Liver (tissue), 9 donors: ENCODE data around the gene ACAT1. TPM values are rescaled to one million over a fixed set of nuclear protein-coding genes. Genes with fewer than 3 reads are reported as not detected.

Source experiments
- DNase-seq: peaks from one replicate; pipeline ENCODE4 v3.0.0-alpha.2; 2017; ENCODE audit warnings: low spot score
- H3K27ac ChIP-seq, 2 donors: one replicate each; pipeline ENCODE4 v1.7.0; 2013; ENCODE audit warnings: inconsistent platforms in 2 of 2, low read length in 2 of 2, control low read depth in 1 of 2, low read depth in 1 of 2, mild to moderate bottlenecking in 1 of 2
- H3K27me3 ChIP-seq, 4 donors: one replicate each; pipeline versions ENCODE4 v1.6.1 to v1.7.0; 2013; ENCODE audit warnings: low read length in 3 of 4, inconsistent platforms in 1 of 4, mild to moderate bottlenecking in 1 of 4, moderate library complexity in 1 of 4; ENCODE audit not compliant: control insufficient read depth in 4 of 4, insufficient read depth in 4 of 4
- H3K36me3 ChIP-seq, 4 donors: one replicate each; pipeline versions ENCODE4 v1.6.1 to v1.7.0; 2013; ENCODE audit warnings: low read length in 3 of 4, mild to moderate bottlenecking in 3 of 4, low read depth in 1 of 4, moderate library complexity in 1 of 4; ENCODE audit not compliant: control insufficient read depth in 4 of 4, insufficient read depth in 3 of 4
- H3K4me1 ChIP-seq, 4 donors: one replicate each; pipeline versions ENCODE4 v1.6.1 to v1.7.0; 2013; ENCODE audit warnings: low read length in 3 of 4, mild to moderate bottlenecking in 3 of 4, moderate library complexity in 1 of 4; ENCODE audit not compliant: control insufficient read depth in 4 of 4, insufficient read depth in 4 of 4
- H3K4me3 ChIP-seq, 3 donors: one replicate each; pipeline versions ENCODE4 v1.6.1 to v1.7.0; 2013; ENCODE audit warnings: low read length in 3 of 3, control low read depth in 1 of 3, low read depth in 1 of 3, mild to moderate bottlenecking in 1 of 3
- H3K9ac ChIP-seq, 2 donors: one replicate each; pipeline ENCODE4 v1.7.0; 2013; ENCODE audit warnings: low read length in 2 of 2, mild to moderate bottlenecking in 2 of 2, moderate library complexity in 2 of 2, control low read depth in 1 of 2, low read depth in 1 of 2
- H3K9me3 ChIP-seq, 4 donors: one replicate each; pipeline versions ENCODE4 v1.6.1 to v1.7.0; 2013; ENCODE audit warnings: low read length in 3 of 4; ENCODE audit not compliant: control insufficient read depth in 4 of 4
- EGR1 ChIP-seq, 2 donors: IDR thresholded peaks; 2 replicates each; pipeline ENCODE4 v1.6.1; 2016 to 2018; ENCODE audit warnings: antibody characterized with exemption in 2 of 2, low read depth in 2 of 2
- FOXA1 ChIP-seq: IDR thresholded peaks from 2 replicates; pipeline ENCODE4 v1.6.1; 2016; ENCODE audit warnings: antibody characterized with exemption
- GABPA ChIP-seq, 2 donors: IDR thresholded peaks in 1 of 2; conservative IDR thresholded peaks in 1 of 2; 2 replicates each; pipeline ENCODE4 v1.6.1; 2016; ENCODE audit warnings: antibody characterized with exemption in 2 of 2, mild to moderate bottlenecking in 1 of 2, moderate library complexity in 1 of 2
- HNF4A ChIP-seq, 2 donors: conservative IDR thresholded peaks; 2 replicates each; pipeline ENCODE4 v1.6.1; 2016; ENCODE audit warnings: antibody characterized with exemption in 2 of 2, mild to moderate bottlenecking in 2 of 2
- HNF4G ChIP-seq: IDR thresholded peaks from 2 replicates; pipeline ENCODE4 v1.6.1; 2016; ENCODE audit warnings: antibody characterized with exemption
- JUND ChIP-seq, 2 donors: IDR thresholded peaks; 2 replicates each; pipeline ENCODE4 v1.6.1; 2016; ENCODE audit warnings: antibody characterized with exemption in 2 of 2
- RAD21 ChIP-seq, 2 donors: IDR thresholded peaks; 2 replicates each; pipeline ENCODE4 v1.6.1; 2016; ENCODE audit warnings: antibody characterized with exemption in 2 of 2, mild to moderate bottlenecking in 2 of 2
- RXRA ChIP-seq, 2 donors: IDR thresholded peaks; 2 replicates each; pipeline ENCODE4 v1.6.1; 2017 to 2018; ENCODE audit warnings: antibody characterized with exemption in 2 of 2, mild to moderate bottlenecking in 1 of 2
- SP1 ChIP-seq: IDR thresholded peaks from 2 replicates; pipeline ENCODE4 v1.6.1; 2018; ENCODE audit warnings: antibody characterized with exemption, mild to moderate bottlenecking
- TAF1 ChIP-seq: conservative IDR thresholded peaks from 2 replicates; pipeline ENCODE4 v1.6.1; 2016; ENCODE audit warnings: antibody characterized with exemption, mild to moderate bottlenecking
- YY1 ChIP-seq: IDR thresholded peaks from 2 replicates; pipeline ENCODE4 v1.6.1; 2016; ENCODE audit warnings: antibody characterized with exemption, mild to moderate bottlenecking
- WGBS: extraction: QIAGEN DNeasy Blood & Tissue Kit; methylation state at CpG from one replicate; pipeline ENCODE4 v1.1.7; 2013; 5-methylcytosine and 5-hydroxymethylcytosine counted together
- polyA plus RNA-seq, 2 donors: library from polyadenylated mRNA; stranded (reverse) in 1 of 2; unstranded in 1 of 2; fragments of 200-250 nt in 1 of 2; fragments of >200 nt in 1 of 2; fragmentation: Nextera tagmentation in 1 of 2; extraction: Ambion mirVana in 1 of 2; gene quantifications; one replicate each; pipeline versions ENCODE4 v1.2.1 to v1.2.3, GENCODE V29; 2013 to 2015
- total RNA-seq, 2 donors: library from RNA; depleted of rRNA; stranded (reverse); fragments of >200 nt; gene quantifications; one replicate each; pipeline ENCODE4 v1.2.3, GENCODE V29; 2014
- TF ChIP-seq, protein P1 (sequence below): IDR thresholded peaks from 2 replicates; pipeline ENCODE4 v1.6.1; 2016; ENCODE audit warnings: antibody characterized with exemption, mild to moderate bottlenecking
- TF ChIP-seq, protein P2 (sequence below): fragments of 150-350 bp; IDR thresholded peaks from 2 replicates; pipeline ENCODE4 v1.5.1; 2017; ENCODE audit warnings: improper control_type of control experiment, low read depth, low read length; ENCODE audit not compliant: missing input control
- TF ChIP-seq, protein P3 (sequence below): IDR thresholded peaks from 2 replicates; pipeline ENCODE4 v1.6.1; 2016; ENCODE audit warnings: antibody characterized with exemption
- TF ChIP-seq, protein P4 (sequence below): IDR thresholded peaks from 2 replicates; pipeline ENCODE4 v1.6.1; 2016; ENCODE audit warnings: antibody characterized with exemption
- TF ChIP-seq, protein P5 (sequence below): IDR thresholded peaks from 2 replicates; pipeline ENCODE4 v1.6.1; 2016; ENCODE audit warnings: antibody characterized with exemption
- donor health status: healthy.
- donor health status: healthy.
- donor health status: healthy.
- donor health status: healthy.
- donor health status: healthy.

The ACAT1 gene
- total and polyA plus RNA-seq, 4 donors: 99.8 to 1,048 (median 575) TPM

DNA sequence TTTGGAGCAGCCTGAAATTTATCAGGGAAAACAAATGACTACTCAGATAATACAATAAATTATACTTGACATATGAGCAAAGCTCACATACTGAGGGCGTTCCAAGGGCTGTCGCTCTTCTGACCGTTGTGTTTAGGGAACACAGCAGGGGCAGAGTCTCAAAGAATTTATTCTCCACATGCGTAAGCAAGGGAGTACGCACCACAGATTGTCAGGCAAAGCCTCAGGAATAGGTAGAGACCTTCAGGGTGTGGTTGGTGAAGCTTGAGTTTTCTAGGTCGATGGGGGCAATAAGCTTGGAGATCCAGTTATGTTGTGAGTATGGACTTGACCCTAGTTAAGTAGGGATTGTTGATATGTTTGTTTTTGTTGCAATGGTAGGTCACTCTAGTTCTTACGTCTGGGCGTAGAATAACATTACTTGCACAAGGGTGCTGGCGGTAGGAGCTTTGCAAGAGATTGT, 830 bp downstream of the ACAT1 start (continued):
- TF ChIP-seq, protein P1, sequence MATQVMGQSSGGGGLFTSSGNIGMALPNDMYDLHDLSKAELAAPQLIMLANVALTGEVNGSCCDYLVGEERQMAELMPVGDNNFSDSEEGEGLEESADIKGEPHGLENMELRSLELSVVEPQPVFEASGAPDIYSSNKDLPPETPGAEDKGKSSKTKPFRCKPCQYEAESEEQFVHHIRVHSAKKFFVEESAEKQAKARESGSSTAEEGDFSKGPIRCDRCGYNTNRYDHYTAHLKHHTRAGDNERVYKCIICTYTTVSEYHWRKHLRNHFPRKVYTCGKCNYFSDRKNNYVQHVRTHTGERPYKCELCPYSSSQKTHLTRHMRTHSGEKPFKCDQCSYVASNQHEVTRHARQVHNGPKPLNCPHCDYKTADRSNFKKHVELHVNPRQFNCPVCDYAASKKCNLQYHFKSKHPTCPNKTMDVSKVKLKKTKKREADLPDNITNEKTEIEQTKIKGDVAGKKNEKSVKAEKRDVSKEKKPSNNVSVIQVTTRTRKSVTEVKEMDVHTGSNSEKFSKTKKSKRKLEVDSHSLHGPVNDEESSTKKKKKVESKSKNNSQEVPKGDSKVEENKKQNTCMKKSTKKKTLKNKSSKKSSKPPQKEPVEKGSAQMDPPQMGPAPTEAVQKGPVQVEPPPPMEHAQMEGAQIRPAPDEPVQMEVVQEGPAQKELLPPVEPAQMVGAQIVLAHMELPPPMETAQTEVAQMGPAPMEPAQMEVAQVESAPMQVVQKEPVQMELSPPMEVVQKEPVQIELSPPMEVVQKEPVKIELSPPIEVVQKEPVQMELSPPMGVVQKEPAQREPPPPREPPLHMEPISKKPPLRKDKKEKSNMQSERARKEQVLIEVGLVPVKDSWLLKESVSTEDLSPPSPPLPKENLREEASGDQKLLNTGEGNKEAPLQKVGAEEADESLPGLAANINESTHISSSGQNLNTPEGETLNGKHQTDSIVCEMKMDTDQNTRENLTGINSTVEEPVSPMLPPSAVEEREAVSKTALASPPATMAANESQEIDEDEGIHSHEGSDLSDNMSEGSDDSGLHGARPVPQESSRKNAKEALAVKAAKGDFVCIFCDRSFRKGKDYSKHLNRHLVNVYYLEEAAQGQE: peak; percentile 57

DNA sequence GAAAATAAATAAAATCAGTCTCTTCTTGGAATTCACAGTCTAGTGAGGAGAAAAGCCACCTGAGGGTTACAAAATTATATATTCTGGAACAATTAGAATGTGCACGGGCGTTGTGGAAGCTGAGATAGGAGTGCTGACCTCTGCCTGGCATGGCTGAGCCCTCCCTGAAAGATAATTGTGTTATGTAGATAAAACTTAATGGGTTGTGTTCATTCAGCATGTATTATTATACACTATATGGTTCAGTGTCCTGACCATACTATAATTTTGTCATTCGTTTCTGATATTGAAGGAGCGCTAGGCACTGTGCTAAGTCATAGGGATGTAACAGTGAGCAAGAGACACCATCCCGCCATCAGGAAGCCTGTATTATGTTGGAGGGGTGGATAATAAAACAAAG, 3.7 kb downstream of the ACAT1 start:
- Histone ChIP-seq H3K4me3 (peak overlapping the region in 2 of 3 donors; percentile 7 to 89), H3K4me1 (peaks cover 7 to 45% (median 33%) of the 10 kb centered on the region in 4 donors), H3K9ac (peak overlapping the region in 1 of 2 donors; percentile 42), H3K9me3 (no peaks in the 10 kb centered on the region), H3K36me3 (peaks cover 0 to 9% (median 0%) of the 10 kb centered on the region in 4 donors), H3K27ac (peak overlapping the region; percentile 94 to 99), H3K27me3 (no peaks in the 10 kb centered on the region)
- peak; percentile 24 for TF ChIP-seq YY1
- TF ChIP-seq SP1: no peak
- TF ChIP-seq FOXA1: no peak
- TF ChIP-seq RXRA (IDR thresholded peaks at IDR 0.05): peak in 1 of 2 donors; percentile 11
- TF ChIP-seq HNF4A (conservative IDR thresholded peaks at IDR 0.05): no peak
- DNase-seq: no peak
- WGBS: 55% methylated on average over 5 of the region's 5 CpGs

DNA sequence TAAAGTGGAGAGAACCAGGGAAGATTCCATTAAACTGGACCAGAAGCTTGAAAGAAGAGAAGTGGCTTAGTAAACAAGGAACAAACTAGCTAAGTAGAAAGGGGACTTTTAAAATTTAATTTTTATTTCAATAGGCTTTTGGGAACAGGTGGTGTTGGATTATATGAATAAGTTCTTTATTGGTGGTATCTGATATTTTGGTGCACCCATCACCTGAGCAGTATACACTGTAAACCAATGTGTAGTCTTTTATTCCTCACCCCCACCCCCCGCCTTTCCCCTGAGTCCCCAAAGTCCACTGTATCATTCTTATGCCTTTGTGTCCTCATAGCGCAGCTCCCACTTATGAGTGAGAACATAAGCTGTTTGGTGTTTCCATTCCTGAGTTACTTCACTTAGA, 7.4 kb downstream of the ACAT1 start:
- no peak overlapping the region for H3K9ac ChIP-seq
- TF ChIP-seq, protein P2, sequence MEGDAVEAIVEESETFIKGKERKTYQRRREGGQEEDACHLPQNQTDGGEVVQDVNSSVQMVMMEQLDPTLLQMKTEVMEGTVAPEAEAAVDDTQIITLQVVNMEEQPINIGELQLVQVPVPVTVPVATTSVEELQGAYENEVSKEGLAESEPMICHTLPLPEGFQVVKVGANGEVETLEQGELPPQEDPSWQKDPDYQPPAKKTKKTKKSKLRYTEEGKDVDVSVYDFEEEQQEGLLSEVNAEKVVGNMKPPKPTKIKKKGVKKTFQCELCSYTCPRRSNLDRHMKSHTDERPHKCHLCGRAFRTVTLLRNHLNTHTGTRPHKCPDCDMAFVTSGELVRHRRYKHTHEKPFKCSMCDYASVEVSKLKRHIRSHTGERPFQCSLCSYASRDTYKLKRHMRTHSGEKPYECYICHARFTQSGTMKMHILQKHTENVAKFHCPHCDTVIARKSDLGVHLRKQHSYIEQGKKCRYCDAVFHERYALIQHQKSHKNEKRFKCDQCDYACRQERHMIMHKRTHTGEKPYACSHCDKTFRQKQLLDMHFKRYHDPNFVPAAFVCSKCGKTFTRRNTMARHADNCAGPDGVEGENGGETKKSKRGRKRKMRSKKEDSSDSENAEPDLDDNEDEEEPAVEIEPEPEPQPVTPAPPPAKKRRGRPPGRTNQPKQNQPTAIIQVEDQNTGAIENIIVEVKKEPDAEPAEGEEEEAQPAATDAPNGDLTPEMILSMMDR: no peak
- no peak for TF ChIP-seq YY1
- peaks cover 8 to 39% (median 28%) of the 10 kb centered on the region in 4 donors for H3K4me1 ChIP-seq
- H3K27me3 ChIP-seq: no peaks in the 10 kb centered on the region
- H3K4me3 ChIP-seq: no peak overlapping the region
- H3K36me3 ChIP-seq: peaks cover 0 to 22% (median 8%) of the 10 kb centered on the region in 4 donors
- no peaks in the 10 kb centered on the region for H3K9me3 ChIP-seq
- H3K27ac ChIP-seq: no peak overlapping the region
- 98% methylated on average over 2 of the region's 2 CpGs for WGBS
- DNase-seq: no peak

DNA sequence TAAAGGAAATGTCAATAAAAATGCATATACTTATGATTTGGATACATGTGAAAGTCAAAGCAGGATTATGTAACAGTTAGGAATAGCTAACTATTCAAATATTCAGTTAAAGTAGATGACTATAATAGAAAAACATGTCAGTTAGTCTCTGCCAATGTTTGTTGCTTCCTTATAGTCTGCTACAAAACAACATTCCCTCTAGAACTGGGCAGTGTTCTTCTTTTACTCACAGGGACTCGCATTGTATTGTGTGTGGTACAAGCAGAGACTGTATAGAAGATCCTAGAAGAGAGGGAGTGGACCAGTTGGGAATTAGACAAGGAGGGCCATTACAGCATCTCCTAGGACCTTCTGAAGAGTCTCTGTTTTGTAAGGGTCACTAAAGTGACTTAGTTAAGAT, 10.6 kb downstream of the ACAT1 start:
- H3K9me3 ChIP-seq: no peaks in the 10 kb centered on the region
- H3K27ac ChIP-seq: no peak overlapping the region
- DNase-seq: no peak
- 94% methylated on average over 1 of the region's 1 CpG for WGBS
- no peak overlapping the region for H3K4me3 ChIP-seq
- H3K4me1 ChIP-seq: peaks cover 4 to 12% (median 9%) of the 10 kb centered on the region in 4 donors
- peaks cover 5 to 44% (median 20%) of the 10 kb centered on the region in 4 donors for H3K36me3 ChIP-seq
- no peaks in the 10 kb centered on the region for H3K27me3 ChIP-seq
- H3K9ac ChIP-seq: no peak overlapping the region
- TF ChIP-seq, protein P2: no peak
- TF ChIP-seq, protein P3, sequence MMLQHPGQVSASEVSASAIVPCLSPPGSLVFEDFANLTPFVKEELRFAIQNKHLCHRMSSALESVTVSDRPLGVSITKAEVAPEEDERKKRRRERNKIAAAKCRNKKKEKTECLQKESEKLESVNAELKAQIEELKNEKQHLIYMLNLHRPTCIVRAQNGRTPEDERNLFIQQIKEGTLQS: no peak
- TF ChIP-seq RAD21 (IDR thresholded peaks at IDR 0.05): no peak
- TF ChIP-seq HNF4A (conservative IDR thresholded peaks at IDR 0.05): no peak
- no peak for TF ChIP-seq RXRA (IDR thresholded peaks at IDR 0.05)
- TF ChIP-seq, protein P4, sequence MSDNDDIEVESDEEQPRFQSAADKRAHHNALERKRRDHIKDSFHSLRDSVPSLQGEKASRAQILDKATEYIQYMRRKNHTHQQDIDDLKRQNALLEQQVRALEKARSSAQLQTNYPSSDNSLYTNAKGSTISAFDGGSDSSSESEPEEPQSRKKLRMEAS: no peak
- TF ChIP-seq FOXA1: no peak
- TF ChIP-seq JUND (IDR thresholded peaks at IDR 0.05): no peak
- no peak for TF ChIP-seq EGR1 (IDR thresholded peaks at IDR 0.05; ENCODE audit: low read depth in 2 of 2)
- TF ChIP-seq SP1: no peak
- no peak for TF ChIP-seq GABPA (IDR thresholded peaks at IDR 0.05 in 1 of 2, conservative IDR thresholded peaks at IDR 0.05 in 1 of 2)
- TF ChIP-seq TAF1: no peak
- TF ChIP-seq, protein P5, sequence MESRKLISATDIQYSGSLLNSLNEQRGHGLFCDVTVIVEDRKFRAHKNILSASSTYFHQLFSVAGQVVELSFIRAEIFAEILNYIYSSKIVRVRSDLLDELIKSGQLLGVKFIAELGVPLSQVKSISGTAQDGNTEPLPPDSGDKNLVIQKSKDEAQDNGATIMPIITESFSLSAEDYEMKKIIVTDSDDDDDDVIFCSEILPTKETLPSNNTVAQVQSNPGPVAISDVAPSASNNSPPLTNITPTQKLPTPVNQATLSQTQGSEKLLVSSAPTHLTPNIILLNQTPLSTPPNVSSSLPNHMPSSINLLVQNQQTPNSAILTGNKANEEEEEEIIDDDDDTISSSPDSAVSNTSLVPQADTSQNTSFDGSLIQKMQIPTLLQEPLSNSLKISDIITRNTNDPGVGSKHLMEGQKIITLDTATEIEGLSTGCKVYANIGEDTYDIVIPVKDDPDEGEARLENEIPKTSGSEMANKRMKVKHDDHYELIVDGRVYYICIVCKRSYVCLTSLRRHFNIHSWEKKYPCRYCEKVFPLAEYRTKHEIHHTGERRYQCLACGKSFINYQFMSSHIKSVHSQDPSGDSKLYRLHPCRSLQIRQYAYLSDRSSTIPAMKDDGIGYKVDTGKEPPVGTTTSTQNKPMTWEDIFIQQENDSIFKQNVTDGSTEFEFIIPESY: no peak
- no peak for TF ChIP-seq HNF4G
